Stimulated activated CD8-positive, alpha-beta memory T cell treated with anti-CD3 and anti-CD28 coated beads, Interleukin-4, amount 100 ng/mL, for 4 hours (primary cell): ENCODE data around the gene ABCB11.
A peak's percentile ranks its signal among the peaks of the same experiment; 100 is the strongest.

Experiments
- DNase-seq, 2 donors: peaks; one replicate each; pipeline ENCODE4 v3.0.0-alpha.2; 2020; ENCODE audit warnings: low read depth in 2 of 2, low spot score in 1 of 2

ABCB11 gene

DNA sequence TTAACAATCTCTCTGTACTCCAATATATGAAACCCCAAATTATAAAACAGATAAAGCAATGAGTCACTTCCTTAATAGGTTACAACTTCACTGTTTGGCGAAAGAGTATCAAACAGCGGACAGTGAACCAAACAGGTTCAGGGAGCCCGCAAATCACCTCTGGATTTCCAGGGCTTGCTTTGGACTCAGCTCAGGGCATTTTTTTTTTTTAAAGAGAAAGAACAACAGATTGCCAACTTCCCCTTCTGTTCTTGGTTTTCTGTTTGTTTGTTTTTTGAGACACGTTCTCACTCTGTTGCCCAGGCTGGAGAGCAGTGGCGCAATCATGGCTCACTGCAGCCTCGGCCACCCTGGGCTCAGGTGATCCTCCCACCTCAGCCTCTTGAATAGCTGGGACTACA, 52.7 kb downstream of the ABCB11 start:
- no peak for DNase-seq

DNA sequence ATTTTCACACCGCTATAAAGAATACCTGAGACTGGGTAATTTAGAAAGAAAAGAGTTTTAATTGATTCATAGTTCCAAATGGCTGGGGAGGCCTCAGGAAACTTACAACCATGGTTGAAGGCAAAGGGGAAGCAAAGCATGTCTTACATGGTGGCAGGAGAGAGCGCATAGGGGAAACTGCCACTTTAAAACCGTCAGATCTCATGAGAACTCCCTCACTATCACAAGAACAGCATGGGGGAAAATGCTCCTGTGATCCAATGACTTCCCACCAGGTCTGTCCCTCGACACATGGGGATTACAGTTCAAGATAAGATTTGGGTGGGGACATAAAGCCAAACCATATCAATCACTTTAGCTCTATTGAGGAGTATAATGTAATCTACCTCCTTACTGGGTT, 53.5 kb downstream of the ABCB11 start:
- no peak for DNase-seq

DNA sequence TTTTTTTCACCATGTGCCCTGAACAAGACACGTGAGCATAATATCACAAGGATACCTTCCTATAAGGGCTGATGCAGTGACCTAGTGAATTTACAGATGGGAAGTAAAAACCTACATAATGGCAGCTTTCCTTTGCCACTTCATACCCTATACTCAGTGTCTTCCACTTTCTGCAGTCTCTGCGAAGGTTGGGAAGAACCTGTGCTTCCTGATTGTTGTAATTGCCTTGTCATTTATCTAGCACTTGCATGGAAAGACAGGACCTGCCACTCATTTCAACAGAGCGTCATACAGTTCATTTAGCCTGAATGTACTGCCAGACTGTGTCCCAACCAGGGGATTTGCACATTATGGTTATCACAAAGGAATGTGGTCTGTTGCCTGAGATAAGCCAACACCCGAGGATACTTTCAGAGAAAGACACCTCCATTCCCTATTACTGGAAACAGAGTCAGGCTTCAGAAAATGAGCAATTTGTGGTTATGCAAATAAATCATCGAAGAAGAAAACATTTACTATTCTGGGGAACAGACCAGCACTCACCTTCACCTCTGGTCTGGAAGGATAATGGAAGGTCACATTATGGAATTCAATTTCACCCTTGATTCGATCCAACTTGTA, 55.0 kb downstream of the ABCB11 start:
- DNase-seq, result no peak

DNA sequence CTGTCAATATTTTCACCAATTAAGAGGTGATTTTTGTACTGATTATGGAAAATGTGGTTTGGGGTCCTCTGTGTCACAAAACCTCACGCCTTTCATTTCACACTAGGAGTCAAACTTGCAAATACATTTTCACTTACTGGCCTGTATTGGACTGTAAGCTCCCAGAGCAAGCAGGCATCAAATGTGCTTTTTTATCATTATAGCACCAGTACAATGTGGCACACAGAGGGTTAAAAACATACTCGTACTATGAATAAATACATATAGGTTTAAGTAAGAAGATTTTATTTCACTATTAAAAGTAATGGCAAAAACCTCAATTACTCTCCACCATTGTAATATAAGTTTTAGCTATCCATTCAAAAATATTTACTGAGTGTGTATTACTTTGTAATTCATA, 56.7 kb downstream of the ABCB11 start:
- DNase-seq, result no peak

DNA sequence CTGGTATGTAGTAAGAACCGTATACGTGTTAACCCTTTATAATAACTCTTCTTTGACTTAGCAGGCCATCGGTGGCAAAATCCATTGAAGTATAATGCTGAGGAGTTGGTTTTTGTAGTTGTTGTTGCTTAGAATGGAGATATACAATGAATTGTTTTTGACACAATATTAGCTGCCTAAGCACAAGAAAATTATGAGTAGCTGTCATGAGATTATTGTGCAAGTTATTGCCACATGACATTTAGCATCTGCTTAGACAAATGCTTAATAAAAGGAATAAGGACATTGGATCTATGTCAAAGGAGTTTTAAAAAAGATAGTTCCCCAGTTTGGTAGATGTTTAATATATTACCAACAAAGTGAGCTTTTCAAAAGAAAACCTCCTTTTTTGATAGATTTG, 59.9 kb downstream of the ABCB11 start:
- no peak for DNase-seq

DNA sequence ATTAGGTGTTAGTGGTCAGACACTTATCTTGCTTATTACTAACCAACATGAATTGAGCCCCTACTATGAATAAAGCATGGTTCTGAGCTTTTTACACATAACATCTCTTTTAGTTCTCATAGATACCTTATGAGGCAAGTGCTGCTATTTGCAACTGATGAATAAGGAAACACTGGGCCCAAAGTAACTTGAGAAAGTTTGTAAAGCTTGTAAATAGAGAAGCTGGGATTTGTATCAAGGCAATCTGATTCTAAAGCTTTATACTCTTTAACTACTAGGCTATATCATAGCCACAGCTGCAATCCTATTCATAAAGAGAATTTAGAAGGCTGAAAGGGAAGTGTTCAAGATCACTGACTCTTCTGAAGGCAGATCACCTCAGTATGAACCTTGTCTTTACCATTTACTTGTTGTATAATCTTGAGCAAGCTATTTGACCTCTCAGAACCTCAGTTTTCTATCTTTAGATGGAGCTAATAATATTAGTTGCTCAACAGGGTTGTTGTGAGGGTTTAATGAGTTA, 60.4 kb downstream of the ABCB11 start:
- DNase-seq, result no peak

DNA sequence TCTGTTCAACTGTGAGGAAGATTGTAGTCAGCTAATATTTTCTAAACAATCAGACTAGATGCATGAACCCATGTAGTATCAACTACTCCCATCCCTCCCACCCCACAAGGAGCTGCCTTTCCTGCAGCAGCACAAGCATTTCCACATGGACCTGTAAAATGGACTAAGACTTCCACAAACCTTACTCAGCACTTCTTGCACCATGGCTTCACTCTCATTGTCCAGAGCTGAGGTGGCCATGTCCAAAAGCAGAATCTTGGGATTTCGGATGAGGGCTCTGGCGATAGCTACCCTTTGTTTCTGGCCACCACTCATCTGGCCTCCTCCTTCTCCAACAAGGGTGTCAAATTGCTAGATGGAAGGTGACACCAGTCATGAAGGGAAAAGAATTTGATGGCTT, 61.3 kb downstream of the ABCB11 start:
- no peak for DNase-seq

DNA sequence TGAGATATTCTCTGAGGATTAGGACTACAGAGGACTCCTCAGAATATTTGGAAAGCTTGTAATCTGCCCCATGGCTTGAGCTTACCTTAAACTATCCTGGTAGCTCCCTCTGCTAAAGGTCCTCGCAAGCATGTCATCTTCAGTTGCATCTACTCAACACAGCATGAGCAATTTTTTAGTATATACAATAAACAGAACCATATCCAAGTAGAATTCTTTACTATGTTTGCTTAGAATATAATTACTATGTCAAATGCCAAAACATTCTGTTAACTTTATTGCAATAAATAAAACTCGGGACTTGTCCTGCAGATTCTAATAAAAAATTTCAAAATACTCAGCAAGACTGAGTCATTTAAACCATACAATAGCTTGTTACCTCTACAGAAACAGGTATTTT, 62.8 kb downstream of the ABCB11 start:
- no peak for DNase-seq

DNA sequence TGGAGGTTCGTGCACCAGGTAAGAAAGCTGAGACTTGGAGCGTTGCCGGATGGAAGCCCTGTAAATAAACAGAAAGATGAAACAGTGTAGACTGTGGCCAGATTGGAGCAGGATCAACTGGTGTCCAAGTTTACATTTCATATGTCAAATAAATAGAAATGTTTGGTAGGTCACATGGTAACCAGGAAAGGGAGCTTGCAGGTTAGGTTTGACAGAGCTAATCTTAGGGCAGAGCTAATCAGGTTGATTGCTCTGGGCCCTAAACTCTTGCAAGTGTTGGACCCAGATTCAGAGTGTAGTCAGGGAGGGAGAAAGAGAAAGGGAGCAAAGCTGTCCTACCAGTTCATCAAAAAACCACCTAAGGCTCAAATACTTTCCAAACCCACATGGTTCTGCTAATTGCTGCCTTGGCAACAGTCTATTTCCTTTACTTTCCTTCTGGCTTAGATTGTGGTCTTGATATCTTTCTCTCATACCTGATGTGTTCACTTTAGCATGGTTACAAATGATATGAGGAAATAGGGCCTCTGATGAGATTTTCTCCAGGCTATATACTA, 66.8 kb downstream of the ABCB11 start:
- no peak for DNase-seq

DNA sequence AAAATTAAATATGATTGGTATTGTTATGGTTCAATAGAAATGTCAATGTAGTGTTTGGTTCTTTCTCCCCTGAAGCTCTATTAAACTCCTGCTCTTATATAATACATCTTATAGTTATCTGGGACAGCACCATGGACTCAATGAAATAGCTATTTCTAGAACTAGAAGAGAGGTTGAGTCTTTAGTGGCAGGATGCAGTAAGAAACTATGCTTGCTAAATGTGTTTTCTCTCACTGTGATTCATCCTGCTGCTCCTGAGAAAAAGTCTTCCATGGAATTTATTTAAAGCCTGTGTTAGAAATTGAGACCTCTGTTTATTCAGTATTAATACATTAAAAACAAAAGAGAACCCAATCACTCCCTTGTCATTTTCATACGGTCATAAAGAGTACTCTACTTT, 68.5 kb downstream of the ABCB11 start:
- DNase-seq, result no peak

DNA sequence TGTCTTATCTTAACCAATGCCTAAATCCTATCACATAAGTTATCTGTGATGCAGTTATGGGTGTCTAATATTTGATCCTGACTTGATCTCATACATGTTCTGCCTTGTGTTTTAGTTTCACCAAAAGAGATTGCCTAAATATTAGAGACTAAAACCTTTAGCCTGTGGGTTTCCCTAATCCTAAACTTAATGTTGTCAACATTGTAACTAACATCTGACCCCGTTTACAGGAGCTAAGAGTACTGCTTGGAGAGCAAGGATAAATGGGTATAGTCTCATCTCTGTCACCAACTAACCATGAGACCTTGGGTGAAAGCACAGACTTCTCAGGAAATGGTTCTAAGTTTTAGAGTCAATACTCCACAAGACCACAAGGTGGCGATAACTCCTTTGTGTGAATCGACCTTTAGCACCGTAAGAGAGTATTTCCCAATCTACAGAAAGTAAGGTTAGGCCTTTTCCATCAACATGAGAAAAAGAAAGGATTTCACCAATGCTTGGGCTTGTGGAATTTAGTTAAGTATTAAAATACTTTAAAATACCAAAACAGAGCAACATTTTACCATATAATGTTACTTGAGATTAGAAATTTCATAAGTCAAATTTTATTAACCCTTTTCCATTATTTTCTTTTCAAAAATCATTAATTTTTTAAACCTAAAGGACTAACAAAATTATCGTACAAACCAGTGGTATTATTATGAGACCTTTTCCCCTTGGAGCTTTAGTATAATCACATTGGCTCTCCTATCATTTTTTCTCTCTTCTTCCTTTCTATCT, 69.5 kb downstream of the ABCB11 start:
- peak in 1 of 2 donors; percentile 4 for DNase-seq

DNA sequence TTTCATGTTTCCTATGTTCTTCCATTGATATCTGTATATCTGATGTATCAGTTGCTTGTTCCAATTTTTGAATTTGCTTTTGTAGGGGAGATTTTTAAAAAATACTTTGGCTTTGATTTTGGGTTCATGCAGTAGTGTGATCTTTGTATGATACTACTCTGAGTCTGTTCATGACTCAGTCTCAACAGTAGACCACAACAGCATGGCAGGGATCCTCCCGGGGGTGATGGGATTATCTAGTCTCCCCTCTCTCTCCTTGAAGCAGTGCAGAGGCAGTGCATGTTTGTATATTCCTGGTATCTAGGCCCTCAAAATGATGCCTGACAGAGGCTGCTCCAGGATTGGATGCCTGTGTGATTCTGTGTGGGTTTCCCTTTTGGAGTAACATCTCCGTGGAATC, 74.7 kb downstream of the ABCB11 start:
- no peak for DNase-seq

DNA sequence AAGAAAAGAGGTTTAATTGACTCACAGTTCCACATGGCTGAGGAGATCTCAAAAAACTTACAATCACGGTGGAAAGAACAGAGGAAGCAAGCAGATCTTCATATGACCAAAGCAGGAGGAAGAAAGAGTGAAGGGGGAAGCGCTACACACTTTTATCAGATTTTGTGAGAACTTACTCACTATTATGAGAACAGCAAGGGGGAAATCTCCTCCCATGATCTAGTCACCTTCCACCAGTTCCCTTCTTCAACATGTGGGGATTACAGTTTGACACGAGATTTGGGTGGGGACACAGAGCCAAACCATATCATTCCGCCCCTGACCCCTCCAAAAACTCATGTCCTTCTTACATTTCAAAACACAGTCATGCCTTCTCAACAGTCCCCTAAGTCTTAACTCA, 75.8 kb downstream of the ABCB11 start:
- DNase-seq, result no peak

DNA sequence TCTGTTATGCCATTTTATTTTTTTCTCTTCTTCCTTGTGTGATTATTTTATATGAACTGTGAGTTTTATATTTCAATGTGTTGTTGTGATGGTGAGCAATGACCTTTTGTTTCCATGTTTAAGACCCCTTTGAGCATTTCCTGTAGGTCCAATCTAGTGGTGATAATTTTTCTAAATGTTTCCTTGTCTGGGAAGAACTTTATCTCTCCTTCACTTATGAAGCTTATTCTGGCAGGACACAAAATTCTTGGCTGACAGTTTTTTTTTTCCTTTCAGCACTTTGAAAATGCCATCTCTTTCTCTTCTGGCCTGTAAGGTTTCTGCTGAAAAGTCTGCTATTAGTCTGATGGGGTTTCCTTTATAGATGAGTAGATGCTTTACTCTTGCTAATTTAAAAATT, 76.9 kb downstream of the ABCB11 start:
- no peak for DNase-seq

DNA sequence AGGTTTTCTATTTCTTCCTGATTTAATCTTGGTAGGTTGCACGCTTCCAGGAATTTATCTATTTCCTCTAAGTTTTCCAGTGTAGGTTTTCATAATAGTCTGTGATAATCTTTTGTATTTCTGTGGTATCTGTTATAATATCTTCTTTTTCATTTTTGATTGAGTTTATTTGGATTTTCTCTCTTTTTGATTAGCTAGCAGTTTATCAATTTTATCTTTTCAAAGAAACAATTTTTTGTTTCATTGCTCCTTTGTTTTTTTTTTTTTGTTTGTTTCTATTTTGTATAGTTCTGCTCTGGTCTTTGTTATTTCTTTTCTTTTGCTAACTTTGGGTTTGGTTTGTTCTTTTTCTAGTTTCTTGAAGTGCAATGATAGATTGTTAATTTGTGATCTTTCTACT, 78.7 kb downstream of the ABCB11 start:
- DNase-seq, result no peak

DNA sequence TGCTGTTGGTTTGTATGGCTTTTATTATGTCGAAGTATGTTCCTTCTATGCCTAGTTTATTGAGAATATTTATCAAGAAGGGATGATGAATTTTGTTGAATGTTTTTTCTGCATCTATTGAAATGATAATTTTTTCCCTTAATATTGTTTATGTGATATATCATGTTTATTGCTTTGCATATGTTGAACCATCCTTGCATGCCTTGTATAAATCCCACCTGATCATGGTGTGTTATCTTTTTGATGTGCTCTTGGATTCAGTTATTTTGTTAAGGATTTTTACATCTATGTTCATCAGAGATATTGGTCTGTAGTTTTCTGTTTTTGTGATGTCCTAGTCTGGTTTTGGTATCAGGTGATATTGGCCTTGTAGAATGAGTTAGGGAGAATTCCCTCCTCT, 79.3 kb downstream of the ABCB11 start:
- DNase-seq, result no peak

DNA sequence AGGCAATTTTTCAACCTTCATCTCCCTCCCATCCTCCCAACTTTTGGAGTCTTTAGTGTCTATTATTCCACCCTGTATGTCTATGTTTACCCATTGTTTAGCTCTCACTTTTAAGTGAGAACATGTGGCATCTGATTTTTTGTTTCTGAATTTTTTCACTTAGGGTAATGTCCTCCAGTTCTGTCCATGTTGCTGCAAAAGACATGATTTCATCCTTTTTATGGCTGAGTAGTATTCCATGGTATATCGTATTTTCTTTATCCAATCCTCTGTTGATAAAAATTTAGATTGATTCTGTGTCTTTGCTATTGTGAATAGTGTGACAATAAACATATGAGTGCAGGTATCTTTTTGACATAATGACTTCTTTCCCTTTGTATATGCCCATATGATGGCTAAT, 81.8 kb downstream of the ABCB11 start:
- no peak for DNase-seq

DNA sequence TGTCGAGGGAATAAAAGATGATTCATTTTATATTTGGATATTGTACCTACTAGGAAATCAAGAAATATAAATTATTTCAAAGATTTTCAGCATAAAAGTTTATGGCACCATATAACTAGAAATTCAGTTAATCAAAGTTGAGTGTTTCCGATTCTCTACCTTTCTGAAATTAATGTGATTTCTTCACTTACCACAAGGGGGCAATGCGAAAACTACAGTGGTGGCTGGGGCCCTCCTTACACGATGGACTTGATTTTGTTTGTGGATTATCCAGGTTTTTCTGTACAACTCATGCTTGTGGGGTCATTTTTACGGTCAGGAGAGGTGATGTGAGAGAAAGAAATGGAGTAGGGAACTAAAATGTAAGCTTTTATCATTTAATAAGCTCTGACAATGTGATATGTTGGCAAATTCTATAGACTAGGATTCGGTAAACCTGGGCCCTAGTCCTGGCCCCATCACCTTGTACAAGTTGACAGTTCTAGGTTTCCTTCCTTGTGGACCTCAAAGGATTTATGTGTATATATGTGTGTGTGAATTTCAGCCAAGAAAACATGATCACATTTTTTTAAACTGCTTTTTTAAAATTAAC, 82.4 kb downstream of the ABCB11 start:
- no peak for DNase-seq

DNA sequence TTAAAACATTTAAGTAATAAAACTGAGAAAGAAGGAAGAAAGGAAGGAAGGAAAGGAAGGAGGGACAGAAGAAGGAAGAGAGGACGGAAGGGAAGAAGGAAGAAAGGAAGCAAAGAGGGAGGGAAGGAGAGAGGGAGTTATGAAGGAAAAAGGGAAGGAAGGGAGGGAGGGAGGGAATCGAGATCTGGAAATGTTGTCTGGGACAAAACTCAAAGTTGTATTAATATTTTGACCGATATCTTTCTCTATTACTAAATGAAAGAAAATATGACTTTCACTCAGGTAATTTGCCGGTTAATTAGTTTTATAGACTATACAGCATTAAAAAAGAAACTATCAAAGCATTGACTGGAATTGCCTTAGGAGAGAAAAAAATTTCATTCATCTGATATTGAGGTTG, 85.6 kb downstream of the ABCB11 start:
- no peak for DNase-seq

DNA sequence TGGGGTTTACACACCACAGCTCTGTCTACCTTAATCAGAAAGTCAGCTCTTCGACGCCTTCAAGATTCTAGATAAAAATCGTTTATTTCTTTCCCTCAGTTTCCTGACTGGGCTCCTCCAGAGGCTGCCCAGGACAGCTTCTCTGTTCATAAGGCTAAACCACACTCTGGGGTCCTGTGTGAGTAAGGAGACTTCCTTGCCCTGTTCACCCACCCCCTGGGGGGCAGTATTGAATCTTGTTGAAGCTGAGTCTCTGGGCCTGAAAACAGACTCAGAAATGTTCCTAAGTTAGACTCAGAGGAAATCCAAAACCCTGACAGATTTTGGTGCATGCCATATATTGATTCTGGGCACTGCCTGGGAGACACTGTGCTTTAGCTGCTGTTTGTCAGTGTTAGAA, 87.1 kb downstream of the ABCB11 start:
- no peak for DNase-seq

DNA sequence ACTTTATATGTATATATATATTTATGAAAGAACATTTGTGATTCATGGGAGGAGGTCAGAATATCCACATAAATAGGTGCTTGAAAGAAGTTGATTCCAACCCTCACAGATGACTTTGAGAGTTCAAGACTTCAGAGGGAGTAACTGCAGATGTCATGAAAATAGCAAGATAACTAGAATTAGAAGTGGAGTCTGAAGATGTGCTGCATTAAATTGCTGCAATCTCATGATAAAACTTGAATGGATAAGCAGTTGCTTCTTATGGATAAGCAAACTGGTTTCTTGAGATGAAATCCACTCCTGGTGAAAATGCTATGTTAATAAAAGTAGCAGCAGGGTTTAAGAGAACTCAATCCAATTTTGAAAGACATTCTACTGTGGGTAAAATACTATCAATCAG, 89.8 kb downstream of the ABCB11 start:
- no peak for DNase-seq

DNA sequence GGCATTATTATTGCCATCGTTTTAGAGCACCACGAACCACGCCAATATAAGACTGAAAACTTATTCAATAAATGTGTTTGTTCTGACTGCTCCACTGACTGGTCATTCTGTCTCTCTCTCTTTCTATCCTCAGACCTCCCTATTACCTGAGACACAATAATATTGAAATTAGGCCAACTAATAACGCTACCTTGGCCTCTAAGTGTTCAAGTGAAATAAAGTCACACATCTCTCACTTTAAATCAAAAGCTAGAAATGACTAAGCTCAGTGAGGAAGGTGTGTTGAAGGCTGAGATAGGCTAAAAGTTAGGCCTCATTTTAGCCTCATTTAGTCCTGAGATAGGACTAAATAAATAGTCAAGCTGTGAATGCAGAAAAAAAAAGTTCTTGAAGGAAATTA, 91.2 kb downstream of the ABCB11 start:
- no peak for DNase-seq
